Measurements from ENCODE around the gene PRKCA.

- no peak for TF ChIP-seq DMAP1 (CRISPR knock-in tag; IDR thresholded peaks at IDR 0.05)
- no peak for TF ChIP-seq POLR2AphosphoS5 (IDR thresholded peaks at IDR 0.05; ENCODE audit: low read depth, low read length)
- no peak for TF ChIP-seq POLR2A (IDR thresholded peaks at IDR 0.05; ENCODE audit: insufficient read depth in 1 of 2, low read depth in 2 of 2, low read length in 2 of 2)
These were observed 268.2 kb downstream of the PRKCA start for GRCh38 chr17:66570447-66571195.

Measured in HepG2 (cell line).